Naive thymus-derived CD8-positive, alpha-beta T cell (primary cell): ENCODE measurements around the gene BCL2. TPM values are rescaled to one million over a fixed set of nuclear protein-coding genes. Genes with fewer than 3 reads are reported as not detected.

Source experiments
- ATAC-seq, 2 donors: fragments of 150-1000 bp; cut with Tn5 transposase in 1 of 2; sonication (Bioruptor Pico), chemical (Tn5 transposase) in 1 of 2; 1 replicate in 1 of 2; 2 replicates in 1 of 2; pipeline ENCODE4 v1.10.0; 2021; ENCODE audit warnings: mild to moderate bottlenecking in 2 of 2, moderate library complexity in 2 of 2
- POLR2A ChIA-PET: fragments of 350-600 bp; sonication (Branson Sonifier 250); formaldehyde crosslinking; loops from one replicate; lab custom pipeline; 2021; ENCODE audit warnings: antibody characterized with exemption; lab: Charles Lee
- DNase-seq, 10 donors: peaks; one replicate each; pipeline versions ENCODE4 v3.0.0 to v3.0.0-alpha.2; 2020 to 2022
- H3K27ac Mint-ChIP-seq, 10 donors: one replicate each; pipeline ENCODE4 v1.8.0; 2020 to 2022; ENCODE audit warnings: mild to moderate bottlenecking in 10 of 10, mixed read lengths in 10 of 10, moderate library complexity in 4 of 10, inconsistent platforms in 1 of 10
- H3K27me3 Mint-ChIP-seq, 5 donors: one replicate each; pipeline ENCODE4 v1.8.0; 2021 to 2022; ENCODE audit warnings: mixed read lengths in 5 of 5
- H3K36me3 Mint-ChIP-seq, 3 donors: one replicate each; pipeline ENCODE4 v1.8.0; 2020 to 2022; ENCODE audit warnings: mixed read lengths in 3 of 3, mild to moderate bottlenecking in 2 of 3, inconsistent platforms in 1 of 3
- H3K4me1 Mint-ChIP-seq, 4 donors: one replicate each; pipeline ENCODE4 v1.8.0; 2021 to 2022; ENCODE audit warnings: mixed read lengths in 4 of 4
- H3K4me3 Mint-ChIP-seq, 10 donors: one replicate each; pipeline ENCODE4 v1.8.0; 2020 to 2022; ENCODE audit warnings: mild to moderate bottlenecking in 10 of 10, mixed read lengths in 10 of 10, moderate library complexity in 6 of 10, inconsistent platforms in 1 of 10
- H3K9me3 Mint-ChIP-seq, 9 donors: one replicate each; pipeline ENCODE4 v1.8.0; 2020 to 2022; ENCODE audit warnings: mixed read lengths in 9 of 9, mild to moderate bottlenecking in 3 of 9, inconsistent platforms in 1 of 9, moderate library complexity in 1 of 9
- polyA plus RNA-seq, 3 donors: library from polyadenylated mRNA; unstranded; fragments of 300-500 nt; fragmentation: Illumina TruSeq; gene quantifications; one replicate each; pipeline ENCODE4 v1.2.3, GENCODE V29; 2021
- total RNA-seq, 8 experiments: library from RNA in 2 of 8; stranded (reverse) in 2 of 8; gene quantifications; one replicate each; pipeline ENCODE4 v1.2.3 and lab custom pipeline; 2021 to 2026

The BCL2 gene
- total and polyA plus RNA-seq, 5 experiments from 2014 or later: 24.3 to 40.2 (median 32.9) TPM

- peak overlapping the region in 9 of 10 donors; percentile 0 to 82 (median 68) for H3K27ac Mint-ChIP-seq
- peaks cover 0 to 11% (median 11%) of the 10 kb centered on the region in 3 donors for H3K36me3 Mint-ChIP-seq
- peak overlapping the region in 1 of 10 donors; percentile 52 for H3K4me3 Mint-ChIP-seq
- POLR2A ChIA-PET: interaction anchor here (0.6 kb wide), 1 partner anchor 111 kb away, joined by 4 read pairs; no protein-coding TSS in a partner anchor
- peaks cover 48 to 80% (median 72%) of the 10 kb centered on the region in 4 donors for H3K4me1 Mint-ChIP-seq
- no peaks in the 10 kb centered on the region for H3K9me3 Mint-ChIP-seq
- ATAC-seq (no peak), DNase-seq (no peak)
- H3K27me3 Mint-ChIP-seq: no peaks in the 10 kb centered on the region
Observed at GRCh38 chr18:63166142-63166541, 153.4 kb downstream of the BCL2 start.

- POLR2A ChIA-PET: interaction anchor here (0.6 to 3.5 kb wide), 2 partner anchors 32 to 86 kb away, joined by 4 to 17 read pairs; no protein-coding TSS in a partner anchor
- no peaks in the 10 kb centered on the region for H3K27me3 Mint-ChIP-seq
- DNase-seq (no peak), ATAC-seq (no peak)
- H3K9me3 Mint-ChIP-seq: peaks cover 0 to 4% (median 0%) of the 10 kb centered on the region in 9 donors
- peaks cover 51 to 92% (median 86%) of the 10 kb centered on the region in 4 donors for H3K4me1 Mint-ChIP-seq
- H3K36me3 Mint-ChIP-seq: peaks cover 0 to 11% (median 9%) of the 10 kb centered on the region in 3 donors
- no peak overlapping the region for H3K4me3 Mint-ChIP-seq
- peak overlapping the region in 8 of 10 donors; percentile 24 to 100 (median 98) for H3K27ac Mint-ChIP-seq
Observed at GRCh38 chr18:63164396-63164795, 155.2 kb downstream of the BCL2 start.

- Mint-ChIP-seq H3K4me3 (peak overlapping the region; percentile 64 to 94 (median 84)), H3K4me1 (peaks cover 58 to 96% (median 93%) of the 10 kb centered on the region in 4 donors), H3K9me3 (peaks cover 0 to 4% (median 0%) of the 10 kb centered on the region in 9 donors), H3K36me3 (peaks cover 0 to 8% (median 4%) of the 10 kb centered on the region in 3 donors), H3K27me3 (no peaks in the 10 kb centered on the region), H3K27ac (peak overlapping the region; percentile 95 to 100 (median 98))
- ATAC-seq: no peak
- no peak for DNase-seq
- POLR2A ChIA-PET: interaction anchor here (0.5 to 3.5 kb wide), 14 partner anchors 11 to 158 kb away, joined by 3 to 23 read pairs (median 4); partner anchors contain the start of gene BCL2
Observed at GRCh38 chr18:63162271-63163014, 157.1 kb downstream of the BCL2 start.

GRCh38 chr18:63161761-63162195 is 157.8 kb downstream of the BCL2 start:
- peak overlapping the region; percentile 95 to 100 (median 98) for H3K27ac Mint-ChIP-seq
- POLR2A ChIA-PET: interaction anchor here (0.5 to 3.5 kb wide), 16 partner anchors 10 to 159 kb away, joined by 3 to 23 read pairs (median 4); partner anchors contain the start of gene BCL2
- H3K27me3 Mint-ChIP-seq: no peaks in the 10 kb centered on the region
- H3K4me1 Mint-ChIP-seq: peaks cover 58 to 96% (median 93%) of the 10 kb centered on the region in 4 donors
- peak; percentile 82 for ATAC-seq
- peak overlapping the region; percentile 64 to 94 (median 84) for H3K4me3 Mint-ChIP-seq
- H3K36me3 Mint-ChIP-seq: peaks cover 0 to 8% (median 4%) of the 10 kb centered on the region in 3 donors
- peak; percentile 42 to 91 (median 77) for DNase-seq
- H3K9me3 Mint-ChIP-seq: peaks cover 0 to 4% (median 0%) of the 10 kb centered on the region in 9 donors

GRCh38 chr18:63161032-63161760 is 158.4 kb downstream of the BCL2 start:
- peaks cover 61 to 97% (median 96%) of the 10 kb centered on the region in 4 donors for H3K4me1 Mint-ChIP-seq
- POLR2A ChIA-PET: interaction anchor here (0.6 to 3.5 kb wide), 15 partner anchors 9 to 158 kb away, joined by 3 to 23 read pairs (median 4); partner anchors contain the start of gene BCL2

GRCh38 chr18:63160172-63160995 is 159.2 kb downstream of the BCL2 start:
- Mint-ChIP-seq H3K27me3 (no peaks in the 10 kb centered on the region), H3K4me1 (peaks cover 58 to 98% (median 96%) of the 10 kb centered on the region in 4 donors), H3K36me3 (peaks cover 0 to 2% (median 0%) of the 10 kb centered on the region in 3 donors), H3K9me3 (peaks cover 0 to 4% (median 0%) of the 10 kb centered on the region in 9 donors), H3K27ac (peak overlapping the region; percentile 95 to 100 (median 98)), H3K4me3 (peak overlapping the region; percentile 64 to 94 (median 84))
- POLR2A ChIA-PET: interaction anchor here (0.7 to 7.5 kb wide), 11 partner anchors 10 to 159 kb away, joined by 3 to 58 read pairs (median 4); partner anchors contain the start of gene BCL2
- DNase-seq (no peak), ATAC-seq (no peak)

More at GRCh38 chr18:63161032-63161760, 158.4 kb downstream of the BCL2 start:
- Mint-ChIP-seq H3K27ac (peak overlapping the region; percentile 95 to 100 (median 98)), H3K4me3 (peak overlapping the region; percentile 64 to 94 (median 84)), H3K36me3 (peaks cover 0 to 7% (median 3%) of the 10 kb centered on the region in 3 donors), H3K27me3 (no peaks in the 10 kb centered on the region), H3K9me3 (peaks cover 0 to 4% (median 0%) of the 10 kb centered on the region in 9 donors)
- DNase-seq (peak in 6 of 10 donors; percentile 27 to 69 (median 52)), ATAC-seq (peak; percentile 44 to 50)

GRCh38 chr18:63159590-63159989 is 160.0 kb downstream of the BCL2 start:
- ATAC-seq (no peak), DNase-seq (no peak)
- H3K36me3 Mint-ChIP-seq: no peaks in the 10 kb centered on the region
- no peaks in the 10 kb centered on the region for H3K27me3 Mint-ChIP-seq
- peaks cover 0 to 4% (median 0%) of the 10 kb centered on the region in 9 donors for H3K9me3 Mint-ChIP-seq
- H3K27ac Mint-ChIP-seq: peak overlapping the region; percentile 95 to 100 (median 98)
- peaks cover 62 to 100% (median 99%) of the 10 kb centered on the region in 4 donors for H3K4me1 Mint-ChIP-seq
- peak overlapping the region in 9 of 10 donors; percentile 53 to 94 (median 83) for H3K4me3 Mint-ChIP-seq
- POLR2A ChIA-PET: interaction anchor here (1.4 to 7.5 kb wide), 2 partner anchors 155 to 159 kb away, joined by 3 to 58 read pairs; partner anchors contain the start of gene BCL2

GRCh38 chr18:63158676-63159291 is 160.8 kb downstream of the BCL2 start:
- POLR2A ChIA-PET: interaction anchor here (1.0 to 7.5 kb wide), 5 partner anchors 10 to 160 kb away, joined by 3 to 58 read pairs (median 3); partner anchors contain the start of gene BCL2
- peaks cover 62 to 100% (median 100%) of the 10 kb centered on the region in 4 donors for H3K4me1 Mint-ChIP-seq
- no peak for DNase-seq

GRCh38 chr18:63158012-63158631 is 161.4 kb downstream of the BCL2 start:
- H3K4me3 Mint-ChIP-seq: peak overlapping the region; percentile 75 to 94 (median 86)
- peaks cover 0 to 4% (median 0%) of the 10 kb centered on the region in 9 donors for H3K9me3 Mint-ChIP-seq
- peaks cover 61 to 100% (median 100%) of the 10 kb centered on the region in 4 donors for H3K4me1 Mint-ChIP-seq
- POLR2A ChIA-PET: interaction anchor here (0.6 to 7.5 kb wide), 10 partner anchors 11 to 160 kb away, joined by 3 to 58 read pairs (median 4); partner anchors contain the start of gene BCL2
- no peaks in the 10 kb centered on the region for H3K27me3 Mint-ChIP-seq
- no peaks in the 10 kb centered on the region for H3K36me3 Mint-ChIP-seq
- H3K27ac Mint-ChIP-seq: peak overlapping the region; percentile 95 to 100 (median 98)
- no peak for DNase-seq
- ATAC-seq: no peak

More at GRCh38 chr18:63158676-63159291, 160.8 kb downstream of the BCL2 start:
- H3K36me3 Mint-ChIP-seq: no peaks in the 10 kb centered on the region
- no peaks in the 10 kb centered on the region for H3K27me3 Mint-ChIP-seq
- H3K27ac Mint-ChIP-seq: peak overlapping the region; percentile 95 to 100 (median 98)
- ATAC-seq: no peak
- H3K4me3 Mint-ChIP-seq: peak overlapping the region; percentile 75 to 94 (median 86)
- H3K9me3 Mint-ChIP-seq: peaks cover 0 to 4% (median 0%) of the 10 kb centered on the region in 9 donors
